WERI-Rb-1 (cell line): Measurements from ENCODE around the gene KNDC1.

Source experiments
- DNase-seq: peaks from one replicate; pipeline ENCODE4 v3.0.0-alpha.2; 2020
- H3K27ac ChIP-seq: fragments of 250-450 bp; sonication (Bioruptor Pico); 2 replicates; pipeline ENCODE4 v1.5.1; 2020; ENCODE audit warnings: mild to moderate bottlenecking, moderate library complexity
- H3K27me3 ChIP-seq: fragments of 250-450 bp; sonication (Bioruptor Pico); 2 replicates; pipeline ENCODE4 v1.5.1; 2021; ENCODE audit warnings: mild to moderate bottlenecking, low read depth, moderate library complexity; ENCODE audit not compliant: insufficient read depth, severe bottlenecking
- H3K36me3 ChIP-seq: fragments of 250-450 bp; sonication (Bioruptor Pico); 2 replicates; pipeline ENCODE4 v1.5.1; 2020; ENCODE audit warnings: mild to moderate bottlenecking, moderate library complexity
- H3K4me3 ChIP-seq: 2 replicates; pipeline ENCODE4 v1.5.1; 2011; ENCODE audit warnings: low read depth, mild to moderate bottlenecking, control low read depth, low read length
- H3K9me3 ChIP-seq: fragments of 250-450 bp; sonication (Bioruptor Pico); 2 replicates; pipeline ENCODE4 v1.5.1; 2021; ENCODE audit warnings: mild to moderate bottlenecking, moderate library complexity; ENCODE audit not compliant: severe bottlenecking
- CTCF ChIP-seq: IDR thresholded peaks from 2 replicates; pipeline ENCODE4 v1.5.1; 2011; ENCODE audit warnings: low read depth, mild to moderate bottlenecking, control low read depth, inconsistent platforms, low read length

KNDC1 gene

GRCh38 chr10:133185916-133186315 is 25.9 kb downstream of the KNDC1 start:
- no peak overlapping the region for H3K27ac ChIP-seq
- H3K36me3 ChIP-seq = no peaks in the 10 kb centered on the region
- TF ChIP-seq CTCF = no peak
- no peak overlapping the region for H3K4me3 ChIP-seq
- no peaks in the 10 kb centered on the region for H3K27me3 ChIP-seq
- DNase-seq = no peak
- H3K9me3 ChIP-seq = no peaks in the 10 kb centered on the region

GRCh38 chr10:133186416-133187090 is 26.5 kb downstream of the KNDC1 start:
- H3K9me3 ChIP-seq = no peaks in the 10 kb centered on the region
- TF ChIP-seq CTCF = no peak
- H3K27me3 ChIP-seq = no peaks in the 10 kb centered on the region
- H3K36me3 ChIP-seq = no peaks in the 10 kb centered on the region
- H3K27ac ChIP-seq = no peak overlapping the region
- no peak overlapping the region for H3K4me3 ChIP-seq
- DNase-seq = no peak

GRCh38 chr10:133187091-133187905 is 27.3 kb downstream of the KNDC1 start:
- Histone ChIP-seq H3K27me3 (no peaks in the 10 kb centered on the region), H3K27ac (no peak overlapping the region), H3K9me3 (peaks cover 6% of the 10 kb centered on the region), H3K36me3 (no peaks in the 10 kb centered on the region), H3K4me3 (no peak overlapping the region)
- TF ChIP-seq CTCF = no peak
- DNase-seq = no peak

GRCh38 chr10:133187906-133188681 is 28.1 kb downstream of the KNDC1 start:
- Histone ChIP-seq H3K36me3 (no peaks in the 10 kb centered on the region), H3K27ac (no peak overlapping the region), H3K4me3 (no peak overlapping the region), H3K9me3 (peaks cover 9% of the 10 kb centered on the region), H3K27me3 (no peaks in the 10 kb centered on the region)
- DNase-seq = no peak
- no peak for TF ChIP-seq CTCF

- Histone ChIP-seq H3K27ac (no peak overlapping the region), H3K27me3 (no peaks in the 10 kb centered on the region), H3K9me3 (peaks cover 9% of the 10 kb centered on the region), H3K4me3 (no peak overlapping the region), H3K36me3 (no peaks in the 10 kb centered on the region)
- DNase-seq = no peak
- no peak for TF ChIP-seq CTCF
Observed at GRCh38 chr10:133189256-133189655, 29.2 kb downstream of the KNDC1 start.
